Mesenchymal stem cell (in vitro differentiated cells and primary cell): Measurements from ENCODE around the gene HOXB13.

Source experiments
- DNase-seq: peaks from one replicate; pipeline ENCODE4 v3.0.0-alpha.2; 2013
- H2AFZ ChIP-seq: one replicate; pipeline ENCODE4 v1.6.1; 2013; ENCODE audit warnings: low read depth, mild to moderate bottlenecking, control low read depth, inconsistent platforms, low read length, moderate library complexity
- H2AK5ac ChIP-seq: 2 replicates; pipeline ENCODE4 v1.6.1; 2013; ENCODE audit warnings: low read length, moderate library complexity, mild to moderate bottlenecking, inconsistent platforms; ENCODE audit not compliant: severe bottlenecking
- H2BK120ac ChIP-seq: one replicate; pipeline ENCODE4 v1.6.1; 2013; ENCODE audit warnings: low read depth, mild to moderate bottlenecking, inconsistent platforms, low read length, moderate library complexity
- H2BK12ac ChIP-seq, 2 experiments: one replicate each; pipeline ENCODE4 v1.6.1; 2013; ENCODE audit warnings: inconsistent platforms in 2 of 2, low read length in 2 of 2, mild to moderate bottlenecking in 2 of 2, moderate library complexity in 2 of 2, control low read depth in 1 of 2
- H2BK15ac ChIP-seq: one replicate; pipeline ENCODE4 v1.6.1; 2013; ENCODE audit warnings: mild to moderate bottlenecking, low read depth, inconsistent platforms; ENCODE audit not compliant: poor library complexity, severe bottlenecking
- H2BK5ac ChIP-seq: 2 replicates; pipeline ENCODE4 v1.6.1; 2013; ENCODE audit warnings: low read depth, mild to moderate bottlenecking, low read length, control low read depth, inconsistent platforms; ENCODE audit not compliant: poor library complexity, severe bottlenecking
- H3K14ac ChIP-seq, 2 experiments: one replicate each; pipeline ENCODE4 v1.6.1; 2013; ENCODE audit warnings: inconsistent platforms in 2 of 2, low read length in 2 of 2, control low read depth in 1 of 2, mild to moderate bottlenecking in 1 of 2, moderate library complexity in 1 of 2
- H3K18ac ChIP-seq, 2 experiments: one replicate each; pipeline ENCODE4 v1.6.1; 2013; ENCODE audit warnings: inconsistent platforms in 2 of 2, low read length in 2 of 2, control low read depth in 1 of 2, low read depth in 1 of 2, mild to moderate bottlenecking in 1 of 2
- H3K23ac ChIP-seq, 2 experiments: one replicate each; pipeline ENCODE4 v1.6.1; 2013; ENCODE audit warnings: inconsistent platforms in 2 of 2, low read length in 2 of 2, mild to moderate bottlenecking in 2 of 2, moderate library complexity in 2 of 2, control low read depth in 1 of 2
- H3K27ac ChIP-seq: 2 replicates; pipeline ENCODE4 v1.5.1; 2013; ENCODE audit warnings: mild to moderate bottlenecking, moderate library complexity, low read length, control low read depth, inconsistent platforms; ENCODE audit not compliant: poor library complexity, severe bottlenecking
- H3K27me3 ChIP-seq, 2 experiments: 2 replicates each; pipeline versions ENCODE4 v1.6.1 to v1.7.0; 2013; ENCODE audit warnings: low read length in 2 of 2, mild to moderate bottlenecking in 2 of 2, moderate library complexity in 2 of 2, control low read depth in 1 of 2, inconsistent platforms in 1 of 2; ENCODE audit not compliant: control insufficient read depth in 1 of 2, insufficient read depth in 1 of 2
- H3K36me3 ChIP-seq, 2 experiments: 2 replicates each; pipeline versions ENCODE4 v1.6.1 to v1.7.0; 2013; ENCODE audit warnings: low read length in 2 of 2, control low read depth in 1 of 2, inconsistent platforms in 1 of 2, low read depth in 1 of 2, mild to moderate bottlenecking in 1 of 2; ENCODE audit not compliant: insufficient read depth in 2 of 2, control insufficient read depth in 1 of 2
- H3K4ac ChIP-seq, 2 experiments: one replicate each; pipeline ENCODE4 v1.6.1; 2013; ENCODE audit warnings: inconsistent platforms in 2 of 2, low read length in 2 of 2, mild to moderate bottlenecking in 2 of 2, moderate library complexity in 2 of 2, control low read depth in 1 of 2, low read depth in 1 of 2
- H3K4me1 ChIP-seq: 2 replicates; pipeline ENCODE4 v1.6.1; 2013; ENCODE audit warnings: low read depth, low read length, control low read depth; ENCODE audit not compliant: control insufficient read depth, insufficient read depth
- H3K4me2 ChIP-seq: 2 replicates; pipeline ENCODE4 v1.6.1; 2013; ENCODE audit warnings: low read length, mild to moderate bottlenecking, inconsistent platforms; ENCODE audit not compliant: poor library complexity, severe bottlenecking
- H3K4me3 ChIP-seq, 2 experiments: 2 replicates each; pipeline versions ENCODE4 v1.5.1 to v1.7.0; 2013; ENCODE audit warnings: low read length in 2 of 2, mild to moderate bottlenecking in 2 of 2, control low read depth in 1 of 2, low read depth in 1 of 2; ENCODE audit not compliant: insufficient read depth in 1 of 2
- H3K79me1 ChIP-seq: replicated peaks from 2 replicates; pipeline ENCODE4 v1.6.1; 2013; ENCODE audit warnings: mild to moderate bottlenecking, control low read depth, low read length, inconsistent platforms; ENCODE audit not compliant: poor library complexity, severe bottlenecking
- H3K9ac ChIP-seq: 2 replicates; pipeline ENCODE4 v1.7.0; 2013; ENCODE audit warnings: mild to moderate bottlenecking, low read length, moderate library complexity
- H3K9me3 ChIP-seq: 2 replicates; pipeline ENCODE4 v1.7.0; 2013; ENCODE audit warnings: mild to moderate bottlenecking, low read length; ENCODE audit not compliant: control insufficient read depth
- H4K8ac ChIP-seq: one replicate; pipeline ENCODE4 v1.6.1; 2013; ENCODE audit warnings: inconsistent platforms, mild to moderate bottlenecking, low read length, moderate library complexity
- H4K91ac ChIP-seq: one replicate; pipeline ENCODE4 v1.6.1; 2013; ENCODE audit warnings: mild to moderate bottlenecking, low read length, inconsistent platforms
- WGBS: methylation state at CpG from one replicate; pipeline ENCODE4 v1.1.7; 2013; ENCODE audit warnings: mixed read lengths; 5-methylcytosine and 5-hydroxymethylcytosine counted together

HOXB13 gene

DNA sequence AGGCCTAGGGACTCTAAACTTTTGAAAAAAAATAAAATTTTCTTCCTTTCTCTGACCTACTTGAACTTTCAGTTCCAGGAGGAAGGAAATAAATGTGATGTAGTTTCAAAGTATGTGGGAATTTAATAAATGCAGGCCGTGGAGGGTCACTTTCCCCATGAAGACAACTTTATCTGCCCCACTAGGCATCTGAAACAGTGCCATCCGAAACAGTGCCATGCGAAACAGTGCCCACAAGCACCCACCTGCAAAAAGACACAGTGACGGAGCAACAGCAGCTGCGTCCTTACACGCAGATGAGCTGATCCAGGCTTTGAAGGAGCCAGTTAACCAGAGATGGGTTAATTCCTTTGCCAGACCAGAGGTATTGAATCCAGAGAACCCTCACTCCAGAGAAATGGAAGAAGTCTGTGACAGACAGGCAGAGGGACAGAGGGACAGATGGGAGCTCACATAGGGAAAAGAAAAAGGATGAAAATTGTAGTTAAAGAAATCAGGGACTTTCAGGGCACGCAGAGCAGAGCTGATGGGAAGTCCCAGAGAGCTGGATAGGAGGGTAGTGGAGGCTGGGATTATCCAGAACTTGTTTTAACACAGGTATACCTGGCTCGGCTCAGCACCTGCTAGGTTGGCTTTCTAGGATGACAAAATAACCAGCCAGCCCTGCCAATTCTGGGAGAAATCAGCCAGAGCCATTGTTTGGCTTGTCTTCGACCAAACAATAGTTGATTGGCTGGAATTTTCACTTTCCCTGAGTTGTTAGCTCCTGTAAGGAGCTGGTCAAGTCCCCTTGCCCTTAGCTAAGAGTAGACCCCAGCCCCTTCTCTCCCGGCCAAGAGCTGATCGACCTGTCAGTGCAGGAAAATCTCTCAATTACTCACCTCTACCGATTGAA lies 17.1 kb upstream of the HOXB13 start:
- Histone ChIP-seq H2BK15ac (no peak overlapping the region), H2AFZ (no peak overlapping the region), H3K4ac (no peak overlapping the region), H3K18ac (no peak overlapping the region), H2BK5ac (no peak overlapping the region), H2BK12ac (no peak overlapping the region), H3K14ac (no peak overlapping the region), H3K4me3 (no peak overlapping the region), H4K8ac (no peak overlapping the region), H4K91ac (no peak overlapping the region), H3K27ac (no peak overlapping the region), H3K23ac (no peak overlapping the region), H3K27me3 (peaks cover 85 to 100% of the 10 kb centered on the region in 2 experiments), H3K9me3 (no peaks in the 10 kb centered on the region), H3K4me2 (no peak overlapping the region), H3K36me3 (no peaks in the 10 kb centered on the region), H3K9ac (no peak overlapping the region), H2AK5ac (no peak overlapping the region), H3K79me1 (no peaks in the 10 kb centered on the region), H3K4me1 (no peaks in the 10 kb centered on the region), H2BK120ac (no peak overlapping the region)
- WGBS = 50% methylated on average over 9 of the region's 12 CpGs
- no peak for DNase-seq

DNA sequence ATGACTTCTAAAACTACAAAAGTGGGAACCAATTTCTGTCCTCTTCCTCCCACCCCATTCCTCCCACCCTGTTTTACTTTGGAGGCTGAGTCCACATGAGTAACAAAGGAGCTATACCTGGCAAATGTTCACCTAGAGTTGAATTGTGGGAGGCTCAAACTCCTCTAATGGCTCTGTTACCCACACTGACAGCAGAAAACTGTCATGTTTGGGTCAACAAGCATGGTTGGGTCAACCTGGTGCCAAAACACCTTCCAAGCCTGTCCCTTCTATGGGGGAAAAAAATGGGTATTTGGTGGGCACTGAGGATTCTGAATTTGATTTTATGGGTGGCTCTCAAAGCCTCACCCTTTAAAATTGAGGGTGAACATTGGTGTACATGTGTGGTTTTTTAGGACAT lies 12.0 kb upstream of the HOXB13 start:
- no peak overlapping the region for H2AK5ac ChIP-seq
- H2BK5ac ChIP-seq = no peak overlapping the region
- no peak overlapping the region for H3K14ac ChIP-seq
- no peak overlapping the region for H2AFZ ChIP-seq
- H3K36me3 ChIP-seq = no peaks in the 10 kb centered on the region
- no peak overlapping the region for H2BK15ac ChIP-seq
- H3K4me1 ChIP-seq = peaks cover 1% of the 10 kb centered on the region
- H3K23ac ChIP-seq = no peak overlapping the region
- H3K27me3 ChIP-seq = peaks cover 94 to 99% of the 10 kb centered on the region in 2 experiments
- H3K79me1 ChIP-seq = no peaks in the 10 kb centered on the region
- H3K4me2 ChIP-seq = no peak overlapping the region
- no peak overlapping the region for H3K9ac ChIP-seq
- H2BK12ac ChIP-seq = no peak overlapping the region
- no peak overlapping the region for H3K4ac ChIP-seq
- no peak overlapping the region for H4K91ac ChIP-seq
- no peak overlapping the region for H3K18ac ChIP-seq
- no peak overlapping the region for H3K27ac ChIP-seq
- no peaks in the 10 kb centered on the region for H3K9me3 ChIP-seq
- no peak overlapping the region for H4K8ac ChIP-seq
- no peak overlapping the region for H3K4me3 ChIP-seq
- DNase-seq = no peak
- no peak overlapping the region for H2BK120ac ChIP-seq

GRCh38 chr17:48738803-48739526 lies 10.4 kb upstream of the HOXB13 start:
- DNase-seq = no peak
- peaks cover 94 to 99% of the 10 kb centered on the region in 2 experiments for H3K27me3 ChIP-seq
- no peak overlapping the region for H2BK12ac ChIP-seq
- no peaks in the 10 kb centered on the region for H3K79me1 ChIP-seq
- no peak overlapping the region for H2BK5ac ChIP-seq
- no peak overlapping the region for H3K4me3 ChIP-seq
- H2BK15ac ChIP-seq = no peak overlapping the region
- H3K23ac ChIP-seq = no peak overlapping the region
- no peak overlapping the region for H3K27ac ChIP-seq
- H3K14ac ChIP-seq = no peak overlapping the region
- H3K9me3 ChIP-seq = no peaks in the 10 kb centered on the region
- H2BK120ac ChIP-seq = no peak overlapping the region
- H2AK5ac ChIP-seq = no peak overlapping the region
- H3K18ac ChIP-seq = no peak overlapping the region
- no peak overlapping the region for H3K4ac ChIP-seq
- no peak overlapping the region for H4K91ac ChIP-seq
- no peak overlapping the region for H4K8ac ChIP-seq
- no peak overlapping the region for H3K9ac ChIP-seq
- 3% methylated on average over 32 of the region's 37 CpGs for WGBS
- peaks cover 1% of the 10 kb centered on the region for H3K4me1 ChIP-seq
- no peak overlapping the region for H3K4me2 ChIP-seq
- H3K36me3 ChIP-seq = no peaks in the 10 kb centered on the region
- H2AFZ ChIP-seq = no peak overlapping the region

- Histone ChIP-seq H2BK15ac (no peak overlapping the region), H3K18ac (no peak overlapping the region)
- 16% methylated on average over 11 of the region's 11 CpGs for WGBS
Measured at GRCh38 chr17:48738424-48738802, 9.9 kb upstream of the HOXB13 start.

More at GRCh38 chr17:48738424-48738802, 9.9 kb upstream of the HOXB13 start:
- Histone ChIP-seq H3K4me3 (no peak overlapping the region), H3K4me2 (no peak overlapping the region), H3K79me1 (no peaks in the 10 kb centered on the region), H2AFZ (no peak overlapping the region), H3K9me3 (no peaks in the 10 kb centered on the region), H3K9ac (no peak overlapping the region), H3K27me3 (peaks cover 94 to 99% of the 10 kb centered on the region in 2 experiments), H3K27ac (no peak overlapping the region), H2BK120ac (no peak overlapping the region), H3K4me1 (peaks cover 1% of the 10 kb centered on the region), H4K8ac (no peak overlapping the region), H3K36me3 (no peaks in the 10 kb centered on the region), H2AK5ac (no peak overlapping the region), H3K23ac (no peak overlapping the region), H3K4ac (no peak overlapping the region), H2BK12ac (no peak overlapping the region), H3K14ac (no peak overlapping the region), H2BK5ac (no peak overlapping the region), H4K91ac (no peak overlapping the region)
- no peak for DNase-seq
